Measurements from ENCODE around the gene EMC10. TPM values are rescaled to one million over a fixed set of nuclear protein-coding genes. Genes with fewer than 3 reads are reported as not detected.
A peak's percentile ranks its signal among the peaks of the same experiment; 100 is the strongest.

The EMC10 gene
- total RNA-seq, 2 experiments from 2014 or later, result 39.1 to 44.4 TPM

GRCh38 chr19:50482271-50482855 lies 6.1 kb downstream of the EMC10 start:
- Histone ChIP-seq H2AFZ (ENCODE audit: low read length) (no peak overlapping the region), H3K4me2 (ENCODE audit: low read length) (no peak overlapping the region), H3K79me2 (ENCODE audit: insufficient read depth, low read depth, low read length) (peaks cover 13% of the 10 kb centered on the region), H4K20me1 (ENCODE audit: insufficient read depth, low read length) (no peaks in the 10 kb centered on the region), H3K27ac (ENCODE audit: low read depth, low read length, poor library complexity, severe bottlenecking) (no peak overlapping the region), H3K9me3 (ENCODE audit: low read length) (peaks cover 25% of the 10 kb centered on the region), H3K36me3 (ENCODE audit: insufficient read depth, low read length) (peaks cover 94% of the 10 kb centered on the region), H3K9me2 (ENCODE audit: insufficient read depth, low read length) (no peaks in the 10 kb centered on the region), H3K4me3 (ENCODE audit: low read depth, low read length, poor library complexity, severe bottlenecking) (no peak overlapping the region), H3K4me1 (ENCODE audit: insufficient read depth, low read length, poor library complexity, severe bottlenecking) (peaks cover 5% of the 10 kb centered on the region)
- no peak for DNase-seq (ENCODE audit: low spot score)
- ChIA-PET POLR2A (no interaction called here), CTCF (ENCODE audit: unreplicated experiment) (interaction anchor here (0.6 kb wide), 1 partner anchor 74 kb away, joined by 3 read pairs; no protein-coding TSS in a partner anchor)
- no peak for TF ChIP-seq EZH2phosphoT487 (IDR thresholded peaks at IDR 0.05; ENCODE audit: borderline replicate concordance, low read depth, low read length)
- BruUV-seq (replicated peaks), result no TSS peak
- intact Hi-C loops (cut with micrococcal nuclease; ENCODE audit: unreplicated experiment), result no loop called here

- intact Hi-C loops (cut with micrococcal nuclease; ENCODE audit: unreplicated experiment), result no loop called here
- CTCF ChIA-PET (ENCODE audit: unreplicated experiment), result interaction anchor here (0.6 kb wide), 1 partner anchor 73 kb away, joined by 3 read pairs; no protein-coding TSS in a partner anchor
- no peak overlapping the region for H3K4me2 ChIP-seq (ENCODE audit: low read length)
- H3K27ac ChIP-seq (ENCODE audit: low read depth, low read length, poor library complexity, severe bottlenecking), result no peak overlapping the region
- TF ChIP-seq EZH2phosphoT487 (IDR thresholded peaks at IDR 0.05; ENCODE audit: borderline replicate concordance, low read depth, low read length), result no peak
- no peak for TF ChIP-seq CTCF (conservative IDR thresholded peaks at IDR 0.05; ENCODE audit: low read length)
- TSS peak; percentile 76 for BruUV-seq (replicated peaks)
- no peaks in the 10 kb centered on the region for H3K9me2 ChIP-seq (ENCODE audit: insufficient read depth, low read length)
- POLR2A ChIA-PET, result no interaction called here
- H3K36me3 ChIP-seq (ENCODE audit: insufficient read depth, low read length), result peaks cover 88% of the 10 kb centered on the region
- H3K4me3 ChIP-seq (ENCODE audit: low read depth, low read length, poor library complexity, severe bottlenecking), result no peak overlapping the region
- no peaks in the 10 kb centered on the region for H3K4me1 ChIP-seq (ENCODE audit: insufficient read depth, low read length, poor library complexity, severe bottlenecking)
- DNase-seq (ENCODE audit: low spot score), result no peak
- H3K79me2 ChIP-seq (ENCODE audit: insufficient read depth, low read depth, low read length), result peaks cover 7% of the 10 kb centered on the region
- H2AFZ ChIP-seq (ENCODE audit: low read length), result no peak overlapping the region
- H4K20me1 ChIP-seq (ENCODE audit: insufficient read depth, low read length), result no peaks in the 10 kb centered on the region
- peaks cover 20% of the 10 kb centered on the region for H3K9me3 ChIP-seq (ENCODE audit: low read length)
Measured at GRCh38 chr19:50482916-50483315, 6.6 kb downstream of the EMC10 start.

- BruUV-seq (replicated peaks), result no TSS peak
- no peak overlapping the region for H3K4me2 ChIP-seq (ENCODE audit: low read length)
- POLR2A ChIA-PET, result no interaction called here
Measured at GRCh38 chr19:50485284-50485955, 9.1 kb downstream of the EMC10 start.

More at GRCh38 chr19:50485284-50485955, 9.1 kb downstream of the EMC10 start:
- Histone ChIP-seq H3K36me3 (ENCODE audit: insufficient read depth, low read length) (peaks cover 63% of the 10 kb centered on the region), H2AFZ (ENCODE audit: low read length) (no peak overlapping the region), H3K4me1 (ENCODE audit: insufficient read depth, low read length, poor library complexity, severe bottlenecking) (no peaks in the 10 kb centered on the region), H4K20me1 (ENCODE audit: insufficient read depth, low read length) (no peaks in the 10 kb centered on the region), H3K9me2 (ENCODE audit: insufficient read depth, low read length) (no peaks in the 10 kb centered on the region), H3K27ac (ENCODE audit: low read depth, low read length, poor library complexity, severe bottlenecking) (no peak overlapping the region), H3K4me3 (ENCODE audit: low read depth, low read length, poor library complexity, severe bottlenecking) (no peak overlapping the region), H3K79me2 (ENCODE audit: insufficient read depth, low read depth, low read length) (no peaks in the 10 kb centered on the region), H3K9me3 (ENCODE audit: low read length) (peaks cover 13% of the 10 kb centered on the region)
- CTCF ChIA-PET (ENCODE audit: unreplicated experiment), result no interaction called here
- TF ChIP-seq CTCF (conservative IDR thresholded peaks at IDR 0.05; ENCODE audit: low read length) (no peak), EZH2phosphoT487 (IDR thresholded peaks at IDR 0.05; ENCODE audit: borderline replicate concordance, low read depth, low read length) (no peak)
- DNase-seq (ENCODE audit: low spot score), result no peak
- intact Hi-C loops (cut with micrococcal nuclease; ENCODE audit: unreplicated experiment), result no loop called here
